Measurements from ENCODE around the gene CBR1.
A peak's percentile ranks its signal among the peaks of the same experiment; 100 is the strongest.
"Not testable (repeated sequence)": the region's sequence is repeated elsewhere in the genome, so short reads cannot be mapped to it uniquely, and the experiment has no call there.

The CBR1 gene

GRCh38 chr21:36052860-36053714, 16.7 kb upstream of the CBR1 start:
- no peak for DNase-seq

- no peak for DNase-seq
Observed at GRCh38 chr21:36053715-36054062, 16.1 kb upstream of the CBR1 start.

- DNase-seq: no peak
Observed at GRCh38 chr21:36055551-36055950, 14.3 kb upstream of the CBR1 start.

GRCh38 chr21:36059823-36060158, 10.0 kb upstream of the CBR1 start:
- DNase-seq: no peak

DNA sequence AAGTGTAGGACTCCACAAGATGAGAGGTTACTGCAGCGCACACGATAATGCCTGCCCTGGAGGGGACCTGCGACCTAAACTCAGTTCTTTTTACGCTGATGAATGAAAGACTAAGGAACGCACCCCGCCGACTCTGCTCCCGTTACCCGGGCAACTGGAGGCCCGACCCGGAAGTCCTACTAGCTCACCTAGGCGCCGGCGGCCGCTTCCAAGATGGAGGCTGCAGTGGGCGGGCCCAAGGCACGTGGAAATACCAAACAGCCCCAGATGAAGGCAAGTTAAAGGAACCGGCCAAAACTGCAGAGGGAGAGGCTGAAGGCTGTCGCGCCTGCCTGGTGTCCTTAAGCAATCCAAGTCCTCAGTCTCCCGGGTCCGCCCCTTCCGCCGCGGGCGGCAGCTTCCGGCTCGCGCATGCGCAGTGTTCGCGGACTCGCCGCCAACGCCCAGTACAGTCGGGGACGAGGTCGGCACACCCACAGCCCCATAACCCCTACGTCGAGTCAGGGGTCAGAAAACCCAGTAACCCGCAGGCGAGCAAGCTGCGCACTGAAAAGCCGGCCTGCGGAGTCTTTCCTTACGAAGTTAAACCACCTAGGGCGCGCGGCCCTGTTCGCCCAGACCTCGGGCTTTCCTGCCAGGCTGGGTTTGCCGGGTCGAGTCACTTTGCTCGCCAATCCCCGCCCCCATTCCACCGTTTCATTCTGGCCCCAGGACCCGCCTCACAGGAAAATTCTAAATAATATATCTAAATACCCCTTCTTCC, 9.5 kb upstream of the CBR1 start, which contains the start of gene SETD4:
TSS of gene SETD4 (minus strand) at position 368 of the 763 bp plus-strand sequence. CDS start 1,638 bp downstream, outside the sequence.
- DNase-seq: peak; percentile 96

GRCh38 chr21:36061445-36061844, 8.4 kb upstream of the CBR1 start:
- DNase-seq: no peak

GRCh38 chr21:36063375-36064084, 6.3 kb upstream of the CBR1 start:
- DNase-seq: no peak

- no peak for DNase-seq
Observed at GRCh38 chr21:36064085-36064460, 5.8 kb upstream of the CBR1 start.

- DNase-seq: peak; percentile 70
Observed at GRCh38 chr21:36065497-36066036, 4.3 kb upstream of the CBR1 start.

GRCh38 chr21:36068748-36069398, 951 bp upstream of the CBR1 start:
- DNase-seq: no peak

- DNase-seq: no peak
Observed at GRCh38 chr21:36070999-36071398, 1.2 kb downstream of the CBR1 start.

GRCh38 chr21:36072453-36073162, 2.8 kb downstream of the CBR1 start:
- DNase-seq: no peak

GRCh38 chr21:36073181-36073580, 3.4 kb downstream of the CBR1 start:
- no peak for DNase-seq

- DNase-seq: not testable (repeated sequence)
Observed at GRCh38 chr21:36073911-36074310, 4.1 kb downstream of the CBR1 start.

- no peak for DNase-seq
Observed at GRCh38 chr21:36075171-36075570, 5.3 kb downstream of the CBR1 start.

GRCh38 chr21:36075953-36076352, 6.1 kb downstream of the CBR1 start:
- no peak for DNase-seq

DNA sequence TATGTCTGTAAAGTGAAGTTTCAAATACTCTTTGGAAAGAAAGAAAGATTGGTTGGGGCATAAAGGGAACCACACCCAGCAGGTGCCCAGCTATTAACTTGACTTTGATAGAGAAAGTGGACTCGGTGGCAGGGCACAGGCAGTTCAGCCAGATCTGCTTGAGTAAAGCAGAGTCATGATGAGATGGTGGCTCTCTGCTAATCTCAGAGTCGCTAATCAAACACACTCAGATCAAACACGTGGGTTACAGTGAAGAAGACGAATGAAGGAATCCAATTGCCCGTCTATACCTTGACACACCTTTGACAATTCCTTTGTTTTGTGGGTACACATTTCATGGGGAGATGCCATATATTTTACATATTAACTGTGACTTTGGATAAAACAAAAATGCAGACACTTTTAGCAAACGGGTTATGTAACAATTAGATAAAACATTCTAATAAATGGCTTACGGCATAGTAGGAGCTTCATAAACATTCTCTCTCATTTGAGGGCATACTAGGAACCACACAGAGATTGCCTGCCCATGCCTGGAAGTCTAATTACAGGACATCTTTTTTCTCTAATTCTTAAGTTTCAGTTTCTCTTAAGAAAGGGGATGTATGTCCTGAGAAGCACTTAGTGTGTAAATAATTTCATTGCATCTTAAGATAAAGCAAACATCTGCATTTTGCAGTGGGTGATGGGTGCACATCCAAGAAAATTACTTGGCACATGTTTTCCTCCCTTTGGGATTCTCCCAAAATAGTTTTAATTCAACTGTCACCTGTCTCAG, 7.2 kb downstream of the CBR1 start:
- no peak for DNase-seq

DNA sequence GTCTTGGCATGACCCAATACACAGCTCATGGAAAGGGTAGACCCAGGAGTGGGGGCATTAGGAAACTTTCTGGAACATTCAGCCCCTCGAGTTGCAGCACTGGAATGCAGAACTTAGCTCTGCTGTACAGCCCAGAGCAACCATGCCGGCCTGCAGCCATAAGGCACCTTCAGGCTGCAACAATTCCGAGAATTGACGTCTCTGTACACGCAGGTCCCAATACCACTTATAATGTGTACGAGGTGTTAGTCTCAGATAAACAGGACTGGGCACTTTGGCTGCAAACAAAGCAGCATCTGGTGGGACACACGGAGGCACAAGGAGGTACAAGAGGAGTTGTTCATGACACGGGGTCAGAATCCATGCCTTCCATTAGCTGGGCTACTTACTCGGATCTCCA, 7.9 kb downstream of the CBR1 start:
- no peak for DNase-seq

GRCh38 chr21:36079010-36079649, 9.3 kb downstream of the CBR1 start:
- no peak for DNase-seq

GRCh38 chr21:36079671-36080070, 9.8 kb downstream of the CBR1 start:
- DNase-seq: no peak

GRCh38 chr21:36080386-36080785, 10.6 kb downstream of the CBR1 start:
- no peak for DNase-seq
